Femur (tissue), 1 donor: Measurements from ENCODE around the gene PPP3CA.
A peak's percentile ranks its signal among the peaks of the same experiment; 100 is the strongest.

Experiments used
- DNase-seq: peaks from one replicate; pipeline ENCODE4 v3.0.0-alpha.2; 2017

The PPP3CA gene

DNA sequence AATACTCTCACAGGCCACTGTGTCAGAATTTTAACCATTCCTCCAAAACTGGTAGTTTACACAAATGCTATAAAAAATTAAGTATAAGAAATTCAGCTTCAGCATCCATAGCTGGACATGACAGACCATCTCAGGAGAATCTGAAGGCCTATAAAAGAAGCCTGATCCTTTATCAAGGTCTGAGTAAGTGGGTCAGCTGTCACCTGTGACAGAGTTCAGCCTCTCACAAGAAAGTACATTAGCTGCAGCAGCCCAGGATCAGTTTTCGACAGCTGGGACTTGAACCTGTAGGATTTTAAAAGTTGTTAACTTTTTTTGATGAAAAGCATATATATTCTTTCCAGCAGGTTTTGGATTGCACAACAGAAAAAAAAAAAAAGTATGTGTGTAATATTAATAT is 60.7 kb downstream of the PPP3CA start:
- DNase-seq, result no peak

DNA sequence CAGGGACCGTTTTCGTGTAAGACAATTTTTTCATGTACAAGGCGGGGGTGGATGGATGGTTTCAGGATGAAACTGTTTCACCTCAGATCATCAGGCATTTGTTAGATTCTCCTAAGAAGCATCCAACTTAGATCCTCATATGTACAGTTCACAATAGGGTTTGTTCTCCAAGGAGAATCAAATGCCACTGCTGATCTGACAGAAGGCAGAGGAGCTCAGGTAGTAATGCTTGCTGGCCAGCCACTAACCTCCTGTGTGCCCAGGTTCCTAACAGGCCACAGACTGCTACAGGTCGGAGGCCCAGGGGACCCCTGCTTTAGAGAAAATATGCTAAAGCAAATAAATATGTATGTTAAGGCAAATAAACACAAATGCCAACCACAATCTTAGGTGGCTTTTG is 61.3 kb downstream of the PPP3CA start:
- DNase-seq, result no peak

DNA sequence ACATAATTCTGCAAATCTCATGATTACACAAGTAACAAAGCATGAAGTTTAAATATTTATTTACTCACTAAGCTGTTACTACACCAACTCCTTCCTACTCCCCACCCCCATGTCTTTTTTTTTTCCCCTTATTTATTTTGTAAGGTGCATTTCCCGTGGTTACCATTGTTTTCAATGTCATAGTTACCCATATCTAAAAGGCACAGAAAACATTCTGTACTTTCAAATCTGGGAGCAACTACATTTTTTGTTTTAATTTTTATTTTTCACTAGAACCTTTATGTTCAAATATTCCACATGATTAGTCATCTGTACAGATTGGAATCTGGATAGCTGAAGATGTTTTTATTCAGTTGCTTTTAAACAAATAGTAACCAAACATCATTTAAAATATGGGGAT is 62.8 kb downstream of the PPP3CA start:
- no peak for DNase-seq

DNA sequence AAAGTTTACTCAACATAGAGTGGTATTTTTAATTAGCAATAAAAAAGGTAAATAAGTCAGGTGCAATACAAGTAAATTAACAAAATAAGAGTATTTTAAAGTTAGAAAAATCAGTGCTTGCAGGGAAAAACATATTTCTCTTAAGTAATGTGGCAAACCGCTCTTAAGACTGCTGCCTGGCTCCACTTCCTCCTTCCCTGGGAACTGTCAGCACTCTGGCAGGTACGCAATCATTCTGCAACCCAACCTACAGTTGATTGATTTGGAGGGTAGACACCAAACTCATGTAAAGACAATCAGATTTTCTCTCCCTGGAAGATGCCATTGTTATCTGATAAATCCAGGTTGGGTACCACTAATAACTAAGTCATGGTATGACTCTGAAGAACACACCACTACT is 63.9 kb downstream of the PPP3CA start:
- no peak for DNase-seq

DNA sequence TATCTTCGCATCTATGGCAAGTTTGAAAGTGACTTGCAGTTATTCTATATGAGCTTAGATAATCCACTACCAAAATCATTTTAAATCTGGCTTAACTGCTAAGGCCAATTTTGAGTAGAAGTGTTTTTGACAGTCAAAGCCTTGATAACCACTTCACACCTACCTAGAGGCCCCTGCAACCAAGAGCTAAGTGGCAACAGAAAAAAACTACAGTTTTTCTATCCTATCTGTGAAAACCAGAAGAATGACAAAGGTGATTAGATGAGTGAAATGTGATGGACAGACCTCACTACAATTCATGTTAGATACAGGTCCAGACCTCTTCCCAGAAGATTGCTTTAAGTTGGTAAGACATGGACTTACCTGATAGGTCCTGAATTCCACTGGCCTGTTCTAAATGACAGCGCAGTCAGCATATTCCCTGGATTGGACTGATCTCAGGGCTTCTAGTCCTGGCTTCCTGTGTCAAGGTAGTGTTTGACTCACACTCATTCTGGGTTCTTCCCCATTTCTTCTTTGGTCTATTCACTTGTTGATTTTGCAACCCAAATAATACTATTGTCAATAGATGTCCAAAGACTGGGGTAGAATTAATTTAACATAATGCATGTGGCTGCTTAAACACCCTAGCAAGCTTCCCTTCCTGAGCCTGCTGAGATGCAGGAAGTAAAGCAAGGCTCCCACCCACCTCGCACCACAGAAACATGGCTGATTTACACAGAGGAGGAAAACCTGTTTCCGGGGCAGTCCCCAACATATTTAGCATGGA is 65.1 kb downstream of the PPP3CA start:
- DNase-seq, result no peak

DNA sequence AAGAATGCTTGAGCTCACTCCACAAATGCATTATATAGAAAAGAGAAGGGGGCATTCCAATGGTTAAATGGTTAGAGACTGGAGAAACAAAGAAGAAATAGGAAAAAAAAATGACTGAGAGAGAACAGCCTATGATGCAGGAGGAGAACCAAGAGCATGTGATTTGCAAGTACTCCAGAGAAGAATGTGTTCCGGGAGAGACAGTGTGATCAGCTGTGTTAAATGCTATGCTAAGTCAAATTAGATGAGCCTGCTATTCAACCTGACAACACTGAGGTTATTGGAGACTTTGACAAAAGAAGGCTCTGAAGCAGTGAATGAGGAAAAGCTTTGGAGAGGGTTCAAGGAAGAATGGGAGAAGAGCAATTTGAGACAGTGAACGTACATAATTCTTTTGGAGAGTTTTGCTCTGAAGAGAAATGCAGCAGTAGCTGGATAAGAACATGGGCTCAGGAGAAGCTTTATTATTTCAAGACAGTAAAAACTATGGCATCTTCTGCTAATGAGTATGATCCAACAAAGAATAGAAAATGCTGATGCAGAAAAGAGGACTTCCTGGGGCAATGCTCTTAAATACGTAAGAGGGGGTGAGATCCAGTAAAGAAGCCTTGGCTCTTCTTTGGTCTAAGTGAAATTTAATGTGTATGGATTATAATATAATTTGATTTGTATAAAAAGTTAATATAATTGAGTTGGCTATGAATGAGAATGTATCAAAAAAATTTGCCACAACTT is 66.3 kb downstream of the PPP3CA start:
- no peak for DNase-seq

DNA sequence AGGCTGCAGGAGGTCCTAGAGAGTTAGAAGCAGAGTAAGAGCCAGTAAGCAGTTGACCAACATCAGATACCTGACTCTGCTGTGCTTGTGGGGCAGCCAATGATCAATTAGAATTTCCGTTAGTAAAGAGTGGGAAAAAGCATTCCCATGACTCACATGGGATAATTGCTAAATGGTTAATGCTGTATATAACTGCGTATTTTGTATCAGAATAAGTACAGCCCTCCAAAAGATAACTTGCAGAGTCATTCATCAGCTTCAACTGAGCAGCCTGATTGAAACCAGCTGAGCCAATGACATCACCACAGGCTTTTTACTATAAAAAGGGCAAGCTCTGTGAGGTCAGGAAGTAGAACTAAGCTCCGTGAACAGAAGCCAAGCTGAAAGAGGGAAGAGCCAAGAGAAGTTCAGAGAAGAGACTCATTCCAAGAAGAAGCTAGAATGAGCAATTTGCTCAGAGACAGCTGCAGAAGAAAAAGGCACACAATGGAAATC is 67.9 kb downstream of the PPP3CA start:
- peak; percentile 82 for DNase-seq

DNA sequence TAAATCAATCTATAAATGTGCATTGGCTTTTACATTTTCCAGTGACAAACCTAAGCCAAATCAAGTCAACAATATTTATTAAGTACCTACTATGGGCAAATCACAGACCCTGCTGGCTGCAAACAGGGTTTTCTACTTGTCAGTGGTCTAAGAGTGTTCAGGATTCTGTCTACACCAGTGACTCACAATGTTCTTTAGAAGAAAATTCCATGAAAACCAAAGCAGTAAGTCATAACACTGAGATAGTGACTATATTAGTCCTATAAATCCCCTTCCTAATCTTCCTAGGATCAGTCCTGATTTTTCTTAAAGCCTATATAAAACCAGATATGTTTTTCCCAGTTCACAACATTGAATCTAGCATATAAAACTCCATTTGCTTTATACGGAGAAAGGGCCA is 69.7 kb downstream of the PPP3CA start:
- DNase-seq, result no peak

DNA sequence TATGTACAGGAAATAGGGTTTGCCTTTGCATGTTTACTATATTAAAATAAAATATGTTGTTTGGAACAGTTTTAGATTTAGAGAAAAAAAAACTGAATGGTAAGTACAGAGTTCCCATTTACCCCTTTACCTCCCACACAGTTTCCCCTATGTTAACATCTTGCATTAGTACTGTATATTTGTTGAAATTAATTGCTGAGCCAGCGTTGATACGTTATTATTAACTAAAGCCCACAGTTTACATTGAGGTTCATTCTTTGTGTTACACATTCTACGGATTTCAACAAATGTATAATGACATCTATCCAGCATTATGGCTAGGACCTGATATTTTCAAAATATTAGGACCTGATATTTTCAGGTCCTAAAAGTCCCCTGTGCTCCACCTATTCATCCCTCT is 70.7 kb downstream of the PPP3CA start:
- no peak for DNase-seq

DNA sequence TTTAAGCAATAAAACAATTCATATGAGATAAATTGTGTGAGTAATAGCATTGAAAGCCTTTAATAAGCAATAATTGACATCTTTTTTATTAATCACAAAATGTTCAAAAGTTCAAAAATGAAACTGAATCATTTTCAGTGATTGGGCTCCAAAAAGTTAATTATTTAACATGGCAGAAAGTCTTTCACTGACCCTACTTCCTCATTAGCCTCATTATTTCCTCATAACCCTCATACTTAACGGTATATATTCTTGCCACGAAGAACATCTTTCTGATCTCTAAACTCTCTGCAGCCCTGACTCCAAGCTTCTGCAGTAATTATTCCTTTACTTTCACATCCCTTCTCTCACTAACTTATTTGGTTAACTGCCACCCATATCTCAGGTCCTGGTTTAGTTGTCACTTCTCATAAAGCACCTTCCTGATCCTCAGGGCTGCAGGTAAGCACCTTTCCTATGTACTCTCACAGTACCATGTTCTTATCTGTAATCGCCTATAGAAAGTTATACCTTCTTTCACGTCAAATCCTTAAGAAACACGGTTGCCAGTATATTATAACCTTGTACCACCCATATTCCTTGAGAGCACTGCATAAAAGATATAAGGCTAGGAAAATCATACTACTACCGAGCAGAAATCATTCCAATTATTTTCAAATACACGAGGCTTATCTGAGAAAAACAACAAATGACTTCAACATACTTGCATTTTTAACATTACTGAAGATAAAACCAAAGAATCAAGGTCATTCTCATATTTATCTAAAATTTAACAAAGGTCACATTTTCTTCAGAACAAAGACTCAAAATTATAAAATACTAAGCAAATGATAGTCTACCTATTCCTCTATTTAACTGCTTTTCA is 72.2 kb downstream of the PPP3CA start:
- no peak for DNase-seq

DNA sequence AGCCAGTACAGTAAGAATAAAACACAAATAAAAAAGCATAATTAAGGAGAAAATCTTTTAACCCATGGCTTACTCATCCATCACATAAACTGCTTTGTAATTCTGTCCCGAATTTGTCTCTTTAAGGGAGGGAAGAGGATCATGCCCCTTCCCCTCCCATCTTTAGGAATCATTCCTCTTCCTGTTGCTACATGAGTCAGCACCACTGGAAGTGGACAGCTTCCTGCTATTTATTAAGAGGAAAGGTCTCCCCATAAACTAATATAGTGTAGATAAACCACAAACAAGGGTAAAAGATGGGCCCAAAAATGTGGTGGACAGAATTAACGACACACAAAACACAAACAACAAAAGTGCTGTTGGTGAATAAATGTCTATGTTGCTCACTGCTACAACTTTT is 75.8 kb downstream of the PPP3CA start:
- DNase-seq, result no peak

DNA sequence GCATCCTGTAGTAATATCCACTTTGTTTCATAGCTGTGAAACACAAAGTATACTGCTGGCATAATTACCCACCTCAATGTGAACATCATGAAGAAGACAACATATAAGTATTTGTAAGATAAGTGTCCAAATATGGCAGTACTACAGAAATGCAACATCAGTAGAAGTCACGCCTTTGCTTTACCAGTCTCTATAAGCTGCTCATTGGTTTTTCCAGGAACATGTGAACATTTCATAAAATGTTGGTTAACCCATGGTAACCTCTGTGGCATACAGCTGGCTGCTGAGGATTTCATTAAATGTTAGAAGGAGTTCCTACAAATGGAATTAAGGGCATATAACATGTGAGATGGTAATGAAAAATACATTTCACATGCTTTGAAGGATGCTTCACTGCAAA is 77.6 kb downstream of the PPP3CA start:
- no peak for DNase-seq

DNA sequence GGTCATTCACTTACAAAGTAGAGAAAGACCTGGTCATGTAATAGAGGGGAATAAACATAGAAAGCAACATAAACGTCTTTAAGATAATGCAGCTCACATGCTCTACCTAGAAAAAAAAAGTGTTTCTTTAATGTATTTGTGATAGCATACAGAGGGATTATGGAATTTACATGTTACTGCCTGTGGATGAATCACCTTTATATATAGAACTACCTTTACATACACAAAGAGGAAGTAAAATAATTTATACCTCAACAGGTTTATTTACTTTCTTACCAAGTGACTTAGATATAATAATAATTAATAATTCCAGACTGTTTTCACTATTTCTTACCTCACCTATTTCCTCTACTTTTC is 81.5 kb downstream of the PPP3CA start:
- no peak for DNase-seq

DNA sequence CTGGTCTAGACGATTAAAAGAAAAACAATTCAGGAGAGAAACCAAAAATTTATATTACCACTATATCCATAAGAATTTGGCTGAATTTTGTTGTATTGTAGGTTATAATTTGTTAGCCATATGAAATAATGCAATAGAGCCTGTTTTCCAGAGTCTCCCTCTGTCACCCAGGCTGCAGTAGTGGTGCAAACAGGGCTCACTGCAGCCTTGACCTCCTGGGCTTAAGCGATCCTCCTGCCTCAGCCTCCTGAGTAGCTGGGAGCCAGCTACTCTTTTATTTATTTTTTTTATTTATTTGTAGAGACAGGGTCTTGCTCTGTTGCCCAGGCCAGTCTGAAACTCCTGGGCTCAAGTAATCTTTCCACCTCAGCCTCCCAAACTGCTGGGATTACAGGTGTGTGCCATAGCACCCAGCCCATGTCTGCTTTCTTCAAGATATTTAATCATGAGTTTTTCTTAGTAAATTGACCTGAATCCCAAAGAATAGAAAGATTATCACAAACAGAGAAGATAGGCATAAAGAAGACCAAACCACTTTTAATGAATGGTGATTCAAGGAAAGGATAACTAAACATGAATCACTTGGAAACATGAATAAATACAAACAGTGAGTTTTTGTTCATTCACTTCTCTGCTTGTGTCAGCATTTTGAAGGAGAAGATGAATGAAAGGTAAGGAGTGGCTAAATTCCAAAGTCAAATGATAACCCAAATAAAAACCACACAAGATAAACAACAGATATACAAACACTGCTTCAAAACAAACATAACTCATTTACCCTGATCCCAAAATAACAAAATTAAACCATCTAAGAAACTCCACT is 82.1 kb downstream of the PPP3CA start:
- DNase-seq, result no peak

DNA sequence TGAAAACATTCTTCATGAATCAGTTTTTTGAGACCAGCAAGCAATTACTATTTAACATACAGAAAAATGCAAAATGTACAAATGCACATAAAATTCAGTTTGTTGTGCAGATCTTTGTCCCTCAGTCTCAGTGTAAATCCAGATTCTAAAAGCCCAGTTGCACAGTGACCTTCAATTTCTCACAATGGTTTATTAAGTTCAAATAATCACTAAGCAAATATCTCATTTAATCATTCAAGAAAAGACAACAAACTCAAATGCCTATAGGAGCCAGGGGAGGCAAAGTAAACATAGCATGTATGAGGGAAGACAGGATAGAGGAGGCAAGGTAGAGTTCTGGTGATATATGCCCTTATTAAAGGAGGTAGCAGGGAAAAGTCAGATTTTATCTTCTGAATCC is 82.8 kb downstream of the PPP3CA start:
- no peak for DNase-seq

DNA sequence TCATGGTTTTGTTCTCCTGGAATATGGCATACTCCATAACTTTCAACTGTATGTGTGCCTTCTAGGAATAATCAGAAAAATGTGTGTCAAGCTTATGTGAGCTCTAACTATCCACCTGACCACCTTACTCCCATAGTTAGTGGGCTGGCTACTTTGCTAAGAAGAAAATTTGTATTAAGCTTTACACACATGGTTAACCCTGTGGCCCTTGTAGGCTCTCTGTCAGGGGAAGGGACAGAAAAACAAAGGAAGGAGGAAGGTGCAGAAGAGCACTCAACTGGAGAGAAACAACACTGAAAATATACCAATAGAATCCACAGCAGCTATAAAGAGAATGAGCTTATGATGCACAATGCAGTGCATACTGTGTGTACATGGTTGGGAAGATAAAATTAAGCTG is 84.6 kb downstream of the PPP3CA start:
- no peak for DNase-seq

DNA sequence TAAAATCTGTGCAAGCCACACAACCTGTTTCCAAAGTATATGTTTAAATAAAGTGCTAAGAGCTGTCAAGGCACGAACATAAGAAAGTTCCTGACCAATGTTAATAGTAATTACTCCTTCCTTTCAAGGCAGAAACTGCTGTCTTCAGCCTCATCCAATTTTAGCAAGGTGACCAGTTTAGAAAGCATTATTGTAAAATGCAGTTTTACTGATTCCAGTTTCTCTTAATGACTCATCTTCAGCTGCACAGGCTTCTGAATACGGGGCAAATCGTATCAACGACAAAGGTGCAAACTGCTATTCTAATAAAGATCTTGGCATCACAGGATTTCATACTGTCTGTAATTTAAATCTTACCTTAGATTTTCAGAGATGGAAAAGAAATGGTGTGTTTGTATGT is 87.5 kb downstream of the PPP3CA start:
- no peak for DNase-seq

DNA sequence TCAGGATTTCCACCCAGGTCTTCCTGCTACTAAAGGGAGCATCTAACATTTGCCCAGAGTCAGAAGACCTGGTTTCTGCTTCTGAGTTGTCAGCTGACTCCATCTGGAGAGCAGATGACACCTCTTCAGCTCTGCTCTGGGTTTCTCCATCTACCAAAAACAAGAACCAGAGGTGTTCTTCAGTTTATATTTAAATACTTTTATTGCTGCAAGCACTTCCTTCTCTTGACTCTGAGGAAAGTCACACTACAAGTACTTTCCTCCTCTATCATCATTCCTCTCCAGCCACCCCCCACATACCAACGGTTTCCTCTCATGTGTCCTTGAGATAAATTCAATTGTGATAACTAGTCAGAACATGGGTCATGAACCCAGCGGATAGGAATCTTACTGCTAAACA is 88.4 kb downstream of the PPP3CA start:
- no peak for DNase-seq

DNA sequence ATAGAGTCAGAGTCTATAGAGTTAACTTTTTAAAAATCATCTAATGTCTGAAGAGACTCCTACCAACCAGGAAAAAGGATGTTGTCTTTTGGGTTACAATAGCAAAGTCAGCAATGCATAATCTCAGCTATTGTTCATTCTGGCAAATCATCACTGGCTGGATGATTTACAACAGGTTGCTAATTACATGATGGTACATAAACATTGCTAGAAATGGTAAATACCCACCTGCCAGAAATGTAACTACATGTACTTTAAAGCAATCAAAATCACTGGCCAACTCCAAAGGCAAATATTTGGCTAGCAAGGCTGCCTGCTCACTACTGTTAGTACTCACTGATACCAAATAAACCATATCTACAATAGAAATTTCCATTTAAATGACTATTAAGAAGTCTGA is 91.1 kb downstream of the PPP3CA start:
- DNase-seq, result no peak

DNA sequence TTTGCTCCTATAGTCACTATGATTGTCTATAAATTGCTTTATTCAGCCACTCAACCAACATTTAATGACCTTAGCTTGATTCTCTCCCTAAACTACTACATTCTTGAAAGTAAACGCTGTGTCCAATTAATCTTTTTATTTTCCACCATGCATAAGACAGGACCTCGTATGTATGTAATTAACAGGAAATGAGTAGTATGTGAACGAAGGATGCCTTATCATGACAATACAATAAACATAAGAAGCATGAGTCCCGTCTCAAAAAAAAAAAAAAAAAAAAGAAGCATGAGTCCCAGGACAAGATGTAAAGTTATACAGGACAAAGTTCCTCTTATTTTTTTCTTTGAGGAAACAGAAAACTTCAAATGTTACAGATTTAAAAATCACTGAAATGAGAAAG is 92.5 kb downstream of the PPP3CA start:
- no peak for DNase-seq

DNA sequence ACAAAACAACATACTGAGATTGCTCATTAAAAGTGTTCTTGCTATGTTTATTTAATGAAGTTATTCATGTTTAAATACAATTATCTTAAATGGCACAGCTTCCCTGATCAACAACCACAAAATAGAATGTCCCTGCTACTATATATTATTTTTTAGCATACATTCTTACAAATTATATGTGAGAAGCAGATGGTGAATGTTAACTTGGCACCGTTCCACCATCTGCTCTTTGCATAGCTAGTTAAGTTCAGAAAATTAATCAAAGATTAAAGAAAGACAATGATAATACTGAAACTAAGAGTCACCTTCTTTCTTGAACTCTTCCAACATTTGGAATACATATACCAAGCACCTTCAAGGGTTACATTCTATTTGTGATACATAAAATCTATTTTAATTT is 94.2 kb downstream of the PPP3CA start:
- no peak for DNase-seq

DNA sequence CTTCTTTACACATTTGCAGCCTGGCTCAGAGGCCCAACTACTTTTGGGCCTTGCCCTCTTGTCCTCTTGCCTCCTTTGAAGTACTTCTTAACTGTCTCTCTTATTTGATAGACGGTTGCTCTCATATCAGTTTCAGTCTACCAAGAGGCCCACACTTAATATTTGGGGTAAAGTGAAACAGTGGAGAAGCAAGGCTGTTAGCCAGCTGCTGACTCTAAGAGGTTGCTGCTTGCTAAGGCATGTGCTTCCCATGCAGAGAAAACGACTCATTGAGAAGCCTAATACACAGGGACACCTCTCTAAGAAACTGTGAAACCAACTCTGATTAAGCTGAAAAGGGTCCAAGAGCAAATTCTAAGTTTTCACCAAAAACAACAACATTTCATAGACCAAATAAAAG is 94.6 kb downstream of the PPP3CA start:
- no peak for DNase-seq

DNA sequence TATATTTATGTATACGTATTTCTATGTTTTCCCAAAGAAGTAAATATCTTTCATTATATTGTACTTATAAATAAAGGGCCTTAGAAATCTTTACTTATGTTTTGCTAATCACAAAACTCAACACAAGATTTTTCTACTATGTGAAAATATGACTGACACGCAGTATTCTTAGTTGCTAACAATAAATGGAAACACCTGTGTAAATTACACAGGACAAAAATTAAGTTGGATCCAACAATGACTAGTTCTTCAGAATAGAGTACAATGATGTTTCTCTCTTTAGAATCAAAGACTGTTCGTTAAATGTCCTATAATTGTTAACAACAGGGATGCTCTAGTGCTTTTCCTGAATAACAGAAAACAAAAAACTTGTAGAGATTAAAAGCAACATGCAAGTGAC is 96.1 kb downstream of the PPP3CA start:
- DNase-seq, result no peak
